GM19468 (cell line): ENCODE data around the gene FREM1.

Experiments used
- ATAC-seq: cut with Tn5 transposase; IDR thresholded peaks from one replicate; pipeline ENCODE4 v1.9.1; 2021; ENCODE audit warnings: mild to moderate bottlenecking, moderate library complexity, moderate number of reproducible peaks; ENCODE audit not compliant: unreplicated experiment; ENCODE audit errors: extremely low read depth

The FREM1 gene

GRCh38 chr9:14881006-14881405 lies 29.2 kb downstream of the FREM1 start:
- ATAC-seq, result no peak

- ATAC-seq, result no peak
These were observed 40.1 kb downstream of the FREM1 start for GRCh38 chr9:14870090-14870489.

GRCh38 chr9:14869671-14870070 lies 40.6 kb downstream of the FREM1 start:
- no peak for ATAC-seq

- no peak for ATAC-seq
These were observed 41.2 kb downstream of the FREM1 start for GRCh38 chr9:14868772-14869583.

GRCh38 chr9:14868418-14868771 lies 41.8 kb downstream of the FREM1 start:
- no peak for ATAC-seq

GRCh38 chr9:14866200-14866749 lies 44.0 kb downstream of the FREM1 start:
- no peak for ATAC-seq

- ATAC-seq, result no peak
These were observed 45.9 kb downstream of the FREM1 start for GRCh38 chr9:14864309-14864708.

- ATAC-seq, result no peak
These were observed 46.8 kb downstream of the FREM1 start for GRCh38 chr9:14863402-14863801.

GRCh38 chr9:14857449-14858305 lies 52.6 kb downstream of the FREM1 start:
- no peak for ATAC-seq

GRCh38 chr9:14849851-14850250 lies 60.4 kb downstream of the FREM1 start:
- ATAC-seq, result no peak

GRCh38 chr9:14849296-14849695 lies 60.9 kb downstream of the FREM1 start:
- no peak for ATAC-seq

GRCh38 chr9:14846871-14847311 lies 63.3 kb downstream of the FREM1 start:
- peak; percentile 92 for ATAC-seq

GRCh38 chr9:14843163-14843562 lies 67.1 kb downstream of the FREM1 start:
- no peak for ATAC-seq

- no peak for ATAC-seq
These were observed 68.0 kb downstream of the FREM1 start for GRCh38 chr9:14842269-14842668.

GRCh38 chr9:14838701-14839100 lies 71.5 kb downstream of the FREM1 start:
- ATAC-seq, result no peak

- ATAC-seq, result no peak
These were observed 73.3 kb downstream of the FREM1 start for GRCh38 chr9:14836885-14837284.

- no peak for ATAC-seq
These were observed 78.6 kb downstream of the FREM1 start for GRCh38 chr9:14831661-14832060.

- no peak for ATAC-seq
These were observed 79.2 kb downstream of the FREM1 start for GRCh38 chr9:14831074-14831473.

GRCh38 chr9:14830057-14830456 lies 80.2 kb downstream of the FREM1 start:
- ATAC-seq, result no peak

GRCh38 chr9:14829204-14829603 lies 81.0 kb downstream of the FREM1 start:
- no peak for ATAC-seq

- ATAC-seq, result no peak
These were observed 82.4 kb downstream of the FREM1 start for GRCh38 chr9:14827805-14828204.
